Parathyroid adenoma (tissue), 2 donors: ENCODE data around the gene TNIP3.
"Not testable (repeated sequence)": the region's sequence is repeated elsewhere in the genome, so short reads cannot be mapped to it uniquely, and the experiment has no call there.

ENCODE experiments used
- H2AFZ ChIP-seq: fragments of 300-600 bp; sonication (generic); one replicate; pipeline ENCODE4 v1.7.0; 2017; ENCODE audit warnings: antibody characterized with exemption, mild to moderate bottlenecking
- H3K27ac ChIP-seq: fragments of 300-600 bp; sonication (generic); one replicate; pipeline ENCODE4 v1.7.0; 2017
- H3K27me3 ChIP-seq: fragments of 300-600 bp; sonication (generic); one replicate; pipeline ENCODE4 v1.7.0; 2017; ENCODE audit warnings: low read length; ENCODE audit not compliant: control insufficient read depth, insufficient read depth
- H3K36me3 ChIP-seq: fragments of 300-600 bp; sonication (generic); one replicate; pipeline ENCODE4 v1.7.0; 2017; ENCODE audit warnings: low read length; ENCODE audit not compliant: control insufficient read depth, insufficient read depth
- H3K4me1 ChIP-seq: fragments of 300-600 bp; sonication (generic); one replicate; pipeline ENCODE4 v1.7.0; 2017; ENCODE audit warnings: control low read depth
- H3K4me2 ChIP-seq: fragments of 300-600 bp; sonication (generic); one replicate; pipeline ENCODE4 v1.7.0; 2017; ENCODE audit warnings: low read length
- H3K4me3 ChIP-seq: fragments of 300-600 bp; sonication (generic); one replicate; pipeline ENCODE4 v1.7.0; 2017; ENCODE audit warnings: low read depth, low read length
- H3K79me2 ChIP-seq: fragments of 300-600 bp; sonication (generic); one replicate; pipeline ENCODE4 v1.7.0; 2017; ENCODE audit warnings: control low read depth
- H3K9ac ChIP-seq: fragments of 300-600 bp; sonication (generic); one replicate; pipeline ENCODE4 v1.7.0; 2017; ENCODE audit warnings: mild to moderate bottlenecking
- H3K9me3 ChIP-seq: fragments of 300-600 bp; sonication (generic); one replicate; pipeline ENCODE4 v1.7.0; 2017; ENCODE audit warnings: low read length; ENCODE audit not compliant: control insufficient read depth
- CTCF ChIP-seq: fragments of 300-600 bp; sonication (generic); IDR thresholded peaks from one replicate; pipeline ENCODE4 v1.7.0; 2017; ENCODE audit warnings: antibody characterized with exemption, mild to moderate bottlenecking
- donor health status: primary hyperparathyroidism.

The TNIP3 gene

DNA sequence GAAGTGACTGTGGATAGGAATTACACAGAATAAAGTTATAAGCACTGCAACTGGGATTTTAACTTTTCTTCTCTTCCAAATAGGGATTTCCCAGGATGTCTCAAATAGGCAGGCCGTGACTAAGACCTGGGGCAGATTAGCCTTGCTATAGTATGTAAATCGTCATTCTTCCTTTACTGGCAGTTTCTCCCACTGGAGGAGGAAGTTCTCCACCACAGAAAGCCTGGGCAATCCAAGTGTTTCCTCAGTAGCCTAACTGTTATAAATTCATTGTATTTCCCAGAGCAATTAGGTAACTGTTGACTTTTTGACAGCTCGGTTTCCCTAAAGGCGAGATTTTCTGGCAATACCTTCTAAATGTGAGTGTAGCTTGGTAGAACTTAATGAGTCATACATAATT lies at the start of gene TNIP3:
TNIP3 (minus strand) TSS at position 31 of the 400 bp plus-strand sequence. CDS start 196 bp downstream, outside the sequence.
- no peaks in the 10 kb centered on the region for H3K79me2 ChIP-seq
- H3K9ac ChIP-seq = no peak within 1 kb of the TSS
- H3K27me3 ChIP-seq = no peaks in the 10 kb centered on the region
- H3K9me3 ChIP-seq = no peaks in the 10 kb centered on the region
- no peak within 1 kb of the TSS for H3K27ac ChIP-seq
- H3K4me1 ChIP-seq = no peaks in the 10 kb centered on the region
- no peak for TF ChIP-seq CTCF
- H3K4me2 ChIP-seq = no peak within 1 kb of the TSS
- H3K36me3 ChIP-seq = no peaks in the 10 kb centered on the region
- no peak within 1 kb of the TSS for H3K4me3 ChIP-seq
- no peak within 1 kb of the TSS for H2AFZ ChIP-seq

DNA sequence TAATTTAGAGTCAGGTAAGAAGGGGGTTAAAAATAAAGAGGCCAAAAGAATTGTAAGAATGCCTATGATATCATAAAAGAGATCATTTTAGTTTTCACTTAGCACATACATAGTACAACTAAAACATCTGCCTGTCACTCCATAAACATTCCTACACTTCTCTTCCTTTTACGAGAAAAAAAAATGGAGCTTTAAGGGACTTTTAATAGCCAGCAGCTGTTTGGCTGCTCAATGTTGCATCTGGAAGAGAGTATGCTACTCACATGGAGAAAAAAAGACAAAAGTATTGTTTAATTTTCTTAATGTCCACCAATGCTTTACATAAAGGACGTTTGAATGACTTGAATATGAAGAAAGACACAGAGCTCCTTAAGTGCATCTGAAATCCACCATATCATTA lies 48.7 kb upstream of the TNIP3 start:
- Histone ChIP-seq H2AFZ (no peak overlapping the region), H3K9me3 (no peaks in the 10 kb centered on the region), H3K4me1 (no peaks in the 10 kb centered on the region), H3K4me2 (no peak overlapping the region), H3K9ac (no peak overlapping the region), H3K27me3 (no peaks in the 10 kb centered on the region), H3K27ac (no peak overlapping the region), H3K4me3 (no peak overlapping the region), H3K79me2 (no peaks in the 10 kb centered on the region), H3K36me3 (no peaks in the 10 kb centered on the region)
- TF ChIP-seq CTCF = no peak

GRCh38 chr4:121209171-121209570 lies 45.0 kb upstream of the TNIP3 start:
- Histone ChIP-seq H3K27ac (no peak overlapping the region), H3K27me3 (no peaks in the 10 kb centered on the region), H3K4me2 (no peak overlapping the region), H3K9ac (no peak overlapping the region), H3K79me2 (no peaks in the 10 kb centered on the region), H3K36me3 (no peaks in the 10 kb centered on the region), H3K4me3 (no peak overlapping the region), H3K9me3 (no peaks in the 10 kb centered on the region), H2AFZ (no peak overlapping the region), H3K4me1 (no peaks in the 10 kb centered on the region)
- no peak for TF ChIP-seq CTCF

- Histone ChIP-seq H3K27me3 (no peaks in the 10 kb centered on the region), H3K36me3 (no peaks in the 10 kb centered on the region), H2AFZ (no peak overlapping the region), H3K9ac (no peak overlapping the region), H3K4me3 (no peak overlapping the region), H3K27ac (no peak overlapping the region), H3K79me2 (no peaks in the 10 kb centered on the region), H3K9me3 (no peaks in the 10 kb centered on the region), H3K4me2 (no peak overlapping the region), H3K4me1 (no peaks in the 10 kb centered on the region)
- TF ChIP-seq CTCF = no peak
These were observed 44.3 kb upstream of the TNIP3 start for GRCh38 chr4:121208244-121209007.

- not testable (repeated sequence) for H3K36me3 ChIP-seq, H3K9me3 ChIP-seq, H2AFZ ChIP-seq, H3K4me1 ChIP-seq, H3K9ac ChIP-seq, H3K27ac ChIP-seq, H3K27me3 ChIP-seq, H3K4me3 ChIP-seq, H3K4me2 ChIP-seq, H3K79me2 ChIP-seq
These were observed 41.7 kb upstream of the TNIP3 start for GRCh38 chr4:121205777-121206176.
